Glomerular visceral epithelial cell (primary cell): Measurements from ENCODE around the gene ZNF99.
"Not testable (repeated sequence)": the region's sequence is repeated elsewhere in the genome, so short reads cannot be mapped to it uniquely, and the experiment has no call there.

Experiments
- DNase-seq: peaks from one replicate; pipeline ENCODE4 v3.0.0-alpha.2; 2016; ENCODE audit errors: extremely low spot score

Gene ZNF99

GRCh38 chr19:22783651-22784410 lies at the start of gene ZNF99:
TSS of gene ZNF99 (minus strand) at chr19:22784151. CDS start at chr19:22784016, 135 bp downstream.
- DNase-seq = no peak

GRCh38 chr19:22832031-22832762 lies 48.2 kb upstream of the ZNF99 start, which contains the start of gene ZNF723:
TSS of gene ZNF723 (plus strand) at chr19:22832291. CDS start at chr19:22832380, 89 bp downstream.
- DNase-seq = no peak

- no peak for DNase-seq
Measured at GRCh38 chr19:22831211-22831610, 47.3 kb upstream of the ZNF99 start.

GRCh38 chr19:22814124-22814523 lies 30.2 kb upstream of the ZNF99 start:
- DNase-seq = no peak

- no peak for DNase-seq
Measured at GRCh38 chr19:22807061-22807835, 23.3 kb upstream of the ZNF99 start.

- no peak for DNase-seq
Measured at GRCh38 chr19:22806418-22806817, 22.5 kb upstream of the ZNF99 start.

- no peak for DNase-seq
Measured at GRCh38 chr19:22797040-22797439, 13.1 kb upstream of the ZNF99 start.

- not testable (repeated sequence) for DNase-seq
Measured at GRCh38 chr19:22792863-22793262, 8.9 kb upstream of the ZNF99 start.

GRCh38 chr19:22735911-22736645 lies 47.9 kb downstream of the ZNF99 start:
- no peak for DNase-seq

- DNase-seq = no peak
Measured at GRCh38 chr19:22733691-22734090, 50.3 kb downstream of the ZNF99 start.

GRCh38 chr19:22728214-22728613 lies 55.7 kb downstream of the ZNF99 start:
- DNase-seq = not testable (repeated sequence)

GRCh38 chr19:22721533-22721932 lies 62.4 kb downstream of the ZNF99 start:
- not testable (repeated sequence) for DNase-seq

GRCh38 chr19:22708983-22709382 lies 75.0 kb downstream of the ZNF99 start:
- no peak for DNase-seq

GRCh38 chr19:22703096-22703495 lies 80.9 kb downstream of the ZNF99 start:
- DNase-seq = not testable (repeated sequence)

GRCh38 chr19:22702661-22703060 lies 81.3 kb downstream of the ZNF99 start:
- not testable (repeated sequence) for DNase-seq
